Brain microvascular endothelial cell (primary cell): ENCODE results near the gene ERI3.

Experiments
- DNase-seq: peaks from one replicate; pipeline ENCODE4 v3.0.0-alpha.2; 2020
- H3K27ac ChIP-seq: fragments of 250-450 bp; sonication (Bioruptor Pico); 2 replicates; pipeline ENCODE4 v1.5.1; 2020; ENCODE audit warnings: mild to moderate bottlenecking, moderate library complexity
- H3K27me3 ChIP-seq: fragments of 250-450 bp; sonication (Bioruptor Pico); replicated peaks from 2 replicates; pipeline ENCODE4 v1.5.1; 2020; ENCODE audit warnings: mild to moderate bottlenecking
- H3K36me3 ChIP-seq: fragments of 250-450 bp; sonication (Bioruptor Pico); replicated peaks from 2 replicates; pipeline ENCODE4 v1.5.1; 2020; ENCODE audit warnings: mild to moderate bottlenecking
- H3K4me3 ChIP-seq: 2 replicates; pipeline ENCODE4 v1.5.1; 2011; ENCODE audit warnings: low read depth, mild to moderate bottlenecking, control low read depth, low read length, moderate library complexity
- CTCF ChIP-seq: IDR thresholded peaks from 2 replicates; pipeline ENCODE4 v1.5.1; 2011; ENCODE audit warnings: low read depth, mild to moderate bottlenecking, moderate library complexity, low read length, control low read depth, inconsistent platforms; ENCODE audit errors: missing control alignments
- in situ Hi-C: cut with HindIII; loops from 2 replicates; pipeline ENCODE4 v1.10.0; 2017; ENCODE audit warnings: low sequenced_read_pairs, low pct_ligation_motif_present

Gene ERI3

GRCh38 chr1:44321466-44321865, 33.6 kb downstream of the ERI3 start:
- in situ Hi-C loops = no loop called here
- no peaks in the 10 kb centered on the region for H3K27me3 ChIP-seq
- no peak for DNase-seq
- no peak overlapping the region for H3K27ac ChIP-seq
- TF ChIP-seq CTCF = no peak
- H3K36me3 ChIP-seq = peaks cover 13% of the 10 kb centered on the region
- H3K4me3 ChIP-seq = no peak overlapping the region

- Histone ChIP-seq H3K4me3 (no peak overlapping the region), H3K36me3 (peaks cover 14% of the 10 kb centered on the region), H3K27me3 (no peaks in the 10 kb centered on the region), H3K27ac (no peak overlapping the region)
- in situ Hi-C loops = no loop called here
- TF ChIP-seq CTCF = peak; percentile 88
- peak; percentile 21 for DNase-seq
These were observed 36.7 kb downstream of the ERI3 start for GRCh38 chr1:44318097-44319088.

GRCh38 chr1:44316231-44316759, 38.8 kb downstream of the ERI3 start:
- no peak overlapping the region for H3K4me3 ChIP-seq
- peak; percentile 2 for DNase-seq
- TF ChIP-seq CTCF = no peak
- peaks cover 22% of the 10 kb centered on the region for H3K36me3 ChIP-seq
- H3K27ac ChIP-seq = no peak overlapping the region
- no peaks in the 10 kb centered on the region for H3K27me3 ChIP-seq
- in situ Hi-C loops = no loop called here

GRCh38 chr1:44315521-44315920, 39.5 kb downstream of the ERI3 start:
- Histone ChIP-seq H3K27me3 (no peaks in the 10 kb centered on the region), H3K4me3 (no peak overlapping the region), H3K27ac (no peak overlapping the region), H3K36me3 (peaks cover 22% of the 10 kb centered on the region)
- no peak for DNase-seq
- TF ChIP-seq CTCF = no peak
- in situ Hi-C loops = no loop called here

GRCh38 chr1:44314452-44314851, 40.6 kb downstream of the ERI3 start:
- no peak for DNase-seq
- H3K27me3 ChIP-seq = no peaks in the 10 kb centered on the region
- no peak overlapping the region for H3K4me3 ChIP-seq
- H3K27ac ChIP-seq = no peak overlapping the region
- peaks cover 27% of the 10 kb centered on the region for H3K36me3 ChIP-seq
- in situ Hi-C loops = no loop called here
- TF ChIP-seq CTCF = peak; percentile 56
